IPS DF 19.7 (cell line): ENCODE results near the gene COL4A2.
"Not testable (repeated sequence)": the region's sequence is repeated elsewhere in the genome, so short reads cannot be mapped to it uniquely, and the experiment has no call there.

ENCODE experiments used
- DNase-seq: peaks from one replicate; pipeline ENCODE4 v3.0.0-alpha.2; 2013; ENCODE audit warnings: low read depth, low spot score

The COL4A2 gene

GRCh38 chr13:110307767-110308655, 927 bp downstream of the COL4A2 start:
- DNase-seq, result no peak

DNA sequence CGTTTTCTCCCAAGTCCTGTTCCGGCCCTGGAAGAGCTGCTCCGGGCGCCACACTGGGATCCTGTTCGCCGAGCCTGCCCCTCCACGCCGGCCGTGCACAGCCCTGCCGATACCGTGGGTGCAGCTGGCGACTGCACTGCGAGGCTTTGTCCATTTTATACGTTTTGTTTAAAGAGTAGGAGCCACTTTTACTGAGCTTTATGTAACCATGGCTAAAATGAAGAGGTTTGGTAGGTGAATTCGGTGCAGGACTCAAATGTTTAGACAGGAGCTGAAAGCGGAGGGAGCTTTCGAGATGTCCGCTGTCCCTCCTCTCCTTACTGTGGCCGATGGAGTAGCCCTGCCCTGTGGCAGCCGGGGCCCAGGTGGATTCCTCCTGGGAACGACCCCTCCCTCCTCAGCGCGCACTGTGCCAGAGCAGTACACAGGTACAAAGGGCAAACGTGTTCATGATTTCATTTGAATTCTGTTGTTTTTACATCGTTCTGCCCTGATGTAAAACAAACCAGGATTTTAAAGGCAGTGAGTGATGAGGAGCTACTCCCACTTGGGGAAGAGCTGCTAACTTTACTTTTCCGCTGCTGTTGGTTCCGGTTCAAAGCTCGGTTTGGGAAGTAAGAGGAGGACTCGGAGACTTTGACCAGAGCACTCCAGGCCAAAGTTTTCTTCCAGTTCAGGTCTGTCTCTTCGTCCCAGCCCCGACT, 1.7 kb downstream of the COL4A2 start:
- DNase-seq, result no peak

- DNase-seq, result no peak
Measured at GRCh38 chr13:110309661-110310524, 2.8 kb downstream of the COL4A2 start.

DNA sequence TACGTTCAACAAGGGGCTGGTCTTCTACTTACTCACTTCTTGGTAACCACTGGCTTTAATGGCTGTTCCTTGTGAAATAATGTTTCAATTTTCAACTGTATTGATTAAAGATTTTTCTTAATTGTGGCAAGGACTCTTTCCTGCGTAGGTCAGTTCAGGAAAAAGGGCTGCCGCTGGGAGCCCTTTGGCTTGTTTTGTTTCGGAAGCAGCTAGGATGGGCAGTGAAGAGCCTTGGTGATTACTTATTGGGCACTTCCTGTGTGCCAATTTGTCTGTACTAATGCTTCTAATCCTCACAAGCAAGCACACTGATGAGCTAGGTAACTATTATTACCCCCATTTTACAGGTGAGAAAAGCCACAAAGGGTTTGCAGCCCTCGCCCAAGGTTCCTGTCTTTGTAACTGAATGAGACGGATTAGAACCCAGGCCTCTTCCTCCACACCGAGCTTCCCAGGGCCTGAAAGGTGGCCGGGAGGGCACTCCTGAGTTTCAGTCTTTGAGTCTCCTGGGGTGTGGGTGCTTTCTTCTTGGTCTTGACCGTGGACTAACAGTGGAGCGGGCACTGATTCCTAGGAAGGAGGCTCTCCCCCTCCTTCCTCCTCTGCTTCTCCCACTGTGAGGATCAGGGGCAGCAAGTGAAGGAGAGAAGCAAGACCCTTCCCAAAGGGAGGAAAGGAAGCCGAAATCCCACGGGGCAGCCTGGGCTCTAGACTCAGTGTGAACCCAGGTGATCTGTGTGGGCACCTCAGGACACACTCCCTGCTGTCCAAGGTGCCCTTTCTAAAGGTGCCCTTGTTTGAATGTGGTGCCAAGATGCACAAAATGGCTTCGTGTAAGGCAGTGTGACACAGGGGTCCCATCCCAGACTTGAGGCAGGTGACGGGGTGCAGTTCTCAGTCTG, 3.7 kb downstream of the COL4A2 start:
- DNase-seq, result no peak

- no peak for DNase-seq
Measured at GRCh38 chr13:110311443-110312338, 4.6 kb downstream of the COL4A2 start.

DNA sequence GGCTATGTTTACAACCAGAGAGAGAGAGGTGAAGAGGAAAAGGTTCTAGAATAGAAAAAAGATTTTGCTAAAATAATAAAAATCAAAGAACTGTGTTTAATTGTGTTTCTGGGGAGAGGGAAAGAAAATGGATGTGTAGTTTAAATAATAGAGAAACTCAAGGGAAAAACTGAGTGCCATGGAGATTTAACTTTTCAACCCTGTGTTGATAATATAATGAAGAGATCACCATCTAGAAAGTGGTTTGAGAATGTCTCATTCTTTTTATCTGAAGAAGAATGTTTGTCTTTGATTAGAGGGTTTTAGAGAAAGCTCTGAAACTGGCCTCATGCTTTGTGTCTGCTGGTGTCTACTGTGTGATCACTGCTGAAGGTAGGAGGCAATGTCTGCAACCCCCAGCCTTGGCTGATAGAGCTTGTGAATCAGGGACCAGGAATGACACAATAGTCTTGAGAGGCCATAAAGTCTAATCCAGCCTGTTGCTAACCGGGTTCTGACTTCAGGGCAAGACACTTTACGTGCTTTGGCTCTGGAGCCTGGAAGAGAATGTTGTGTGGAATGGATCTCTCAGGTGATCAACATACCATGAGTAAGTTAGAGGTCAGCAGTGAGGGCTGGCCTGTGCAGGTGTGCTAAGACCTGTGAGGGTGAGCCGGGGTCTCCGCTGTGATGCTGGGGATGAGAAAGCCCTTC, 5.4 kb downstream of the COL4A2 start:
- DNase-seq, result no peak

GRCh38 chr13:110313261-110313660, 6.2 kb downstream of the COL4A2 start:
- not testable (repeated sequence) for DNase-seq

DNA sequence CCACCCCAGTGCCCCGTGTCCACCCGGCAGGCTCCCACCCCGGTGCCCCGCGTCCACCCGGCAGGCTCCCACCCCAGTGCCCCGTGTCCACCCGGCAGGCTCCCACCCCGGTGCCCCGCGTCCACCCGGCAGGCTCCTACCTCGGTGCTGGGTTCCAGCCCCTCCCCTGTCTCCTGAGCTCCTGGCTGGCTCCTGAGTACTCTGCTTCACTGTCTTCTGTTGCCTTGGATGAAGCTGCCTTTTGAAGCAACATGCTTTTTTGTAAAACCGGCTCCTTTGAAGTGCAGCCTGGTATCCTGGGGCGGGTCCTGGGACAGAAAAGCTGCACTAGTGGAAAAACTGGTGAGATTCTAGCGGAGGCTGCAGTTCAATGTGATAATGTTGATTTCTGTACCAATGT, 6.6 kb downstream of the COL4A2 start:
- not testable (repeated sequence) for DNase-seq

GRCh38 chr13:110314516-110315245, 7.6 kb downstream of the COL4A2 start:
- no peak for DNase-seq

GRCh38 chr13:110316196-110316595, 9.1 kb downstream of the COL4A2 start:
- no peak for DNase-seq

- DNase-seq, result no peak
Measured at GRCh38 chr13:110317093-110317492, 10.0 kb downstream of the COL4A2 start.

GRCh38 chr13:110317496-110318195, 10.6 kb downstream of the COL4A2 start:
- DNase-seq, result no peak

DNA sequence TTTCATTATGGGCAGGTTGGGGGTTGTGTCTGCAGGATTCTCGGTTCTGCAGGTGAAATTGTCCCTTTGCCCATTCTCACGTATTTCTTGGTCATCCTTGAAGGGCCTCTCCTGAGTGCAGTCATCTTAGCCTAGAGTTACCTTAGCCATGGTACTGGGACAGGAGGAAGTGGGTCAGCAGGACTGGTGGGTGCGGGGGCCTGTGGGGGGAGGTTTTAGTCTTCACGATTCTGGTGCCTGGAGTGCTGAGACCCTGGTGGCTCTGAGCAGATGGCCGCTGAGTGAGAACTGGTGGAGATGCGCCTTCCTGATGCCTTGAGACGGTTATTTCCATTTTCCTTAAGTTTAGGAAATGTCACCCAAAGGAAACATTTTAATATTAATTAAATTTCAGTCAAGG, 11.8 kb downstream of the COL4A2 start:
- DNase-seq, result no peak

DNA sequence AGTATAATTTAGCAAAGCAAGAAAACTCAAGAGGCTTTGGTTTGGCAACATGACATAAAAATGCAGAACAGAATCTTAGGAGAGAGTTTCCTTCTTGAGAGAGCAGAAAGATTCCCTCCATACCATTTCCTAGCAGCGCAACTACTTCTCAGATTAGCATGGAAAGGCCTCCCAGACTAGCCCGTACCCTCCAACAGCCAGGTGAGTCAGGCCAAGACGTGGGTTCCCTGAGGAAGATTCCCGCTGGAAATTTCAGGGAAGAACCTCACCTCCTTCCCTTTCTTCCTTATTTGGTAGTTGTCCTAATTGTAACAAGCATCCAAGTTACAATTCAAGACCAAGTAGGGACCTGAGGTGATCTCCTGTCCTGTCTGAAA, 12.3 kb downstream of the COL4A2 start:
- no peak for DNase-seq

- DNase-seq, result no peak
Measured at GRCh38 chr13:110319774-110320509, 12.9 kb downstream of the COL4A2 start.

- DNase-seq, result no peak
Measured at GRCh38 chr13:110320645-110321044, 13.6 kb downstream of the COL4A2 start.

DNA sequence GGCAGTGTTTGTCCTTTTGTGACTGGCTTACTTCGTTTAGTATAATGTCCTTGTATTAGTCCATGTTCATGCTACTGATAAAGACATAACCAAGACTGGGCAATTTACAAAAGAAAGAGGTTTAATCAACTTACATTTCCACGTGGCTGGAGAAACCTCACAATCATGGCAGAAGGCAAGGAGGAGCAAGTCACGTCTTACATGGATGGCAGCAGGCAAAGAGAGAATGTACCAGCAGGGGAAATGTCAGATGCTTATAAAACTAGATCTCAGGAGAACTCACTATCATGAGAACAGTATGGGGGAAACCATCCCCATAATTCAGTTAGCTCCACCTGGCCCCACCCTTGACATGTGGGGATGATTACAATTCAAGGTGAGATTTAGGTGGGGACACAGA, 14.5 kb downstream of the COL4A2 start:
- DNase-seq, result not testable (repeated sequence)
